ENCODE measurements around the gene WDR53.

- TF ChIP-seq MAX (IDR thresholded peaks at IDR 0.05) (no peak), GABPA (IDR thresholded peaks at IDR 0.05 in 1 of 2, conservative IDR thresholded peaks at IDR 0.05 in 1 of 2) (no peak), CTCF (IDR thresholded peaks at IDR 0.05; ENCODE audit: low read depth, low read length, missing input control) (no peak), SP1 (IDR thresholded peaks at IDR 0.05) (no peak), YY1 (IDR thresholded peaks at IDR 0.05) (no peak), JUND (IDR thresholded peaks at IDR 0.05) (no peak), NR2F2 (IDR thresholded peaks at IDR 0.05) (no peak), RAD21 (IDR thresholded peaks at IDR 0.05) (no peak), FOXA1 (IDR thresholded peaks at IDR 0.05) (no peak)
Observed at GRCh38 chr3:196555295-196555694, 13.1 kb downstream of the WDR53 start.

Measured in liver (tissue), 3 donors.